ENCODE results near the gene PPOX.

PPOX gene

GRCh38 chr1:161133220-161133740 lies 32.9 kb upstream of the PPOX start:
- Histone ChIP-seq H3K36me3 (ENCODE audit: insufficient read depth, low read length) (peaks cover 11% of the 10 kb centered on the region; the same call in 1 of the 2 replicates), H3K4me1 (ENCODE audit: insufficient read depth, low read length) (peaks cover 8% of the 10 kb centered on the region; the same call in 1 of the 2 replicates), H3K9ac (ENCODE audit: low read depth, low read length) (peak overlapping the region; percentile 76), H3K9me3 (ENCODE audit: control insufficient read depth, insufficient read depth, low read length) (no peaks in the 10 kb centered on the region)

- Histone ChIP-seq H3K36me3 (ENCODE audit: insufficient read depth, low read length) (no peaks in the 10 kb centered on the region), H3K9ac (ENCODE audit: low read depth, low read length) (no peak overlapping the region)
Observed at GRCh38 chr1:161137881-161138280, 28.3 kb upstream of the PPOX start.

GRCh38 chr1:161138431-161138830 lies 27.8 kb upstream of the PPOX start:
- no peak overlapping the region for H3K9ac ChIP-seq (ENCODE audit: low read depth, low read length)
- no peaks in the 10 kb centered on the region for H3K4me1 ChIP-seq (ENCODE audit: insufficient read depth, low read length)
- no peaks in the 10 kb centered on the region for H3K9me3 ChIP-seq (ENCODE audit: control insufficient read depth, insufficient read depth, low read length)
- H3K36me3 ChIP-seq (ENCODE audit: insufficient read depth, low read length): no peaks in the 10 kb centered on the region

More at GRCh38 chr1:161137881-161138280, 28.3 kb upstream of the PPOX start:
- no peaks in the 10 kb centered on the region for H3K9me3 ChIP-seq (ENCODE audit: control insufficient read depth, insufficient read depth, low read length)
- no peaks in the 10 kb centered on the region for H3K4me1 ChIP-seq (ENCODE audit: insufficient read depth, low read length)

- Histone ChIP-seq H3K36me3 (ENCODE audit: insufficient read depth, low read length) (no peaks in the 10 kb centered on the region), H3K9me3 (ENCODE audit: control insufficient read depth, insufficient read depth, low read length) (no peaks in the 10 kb centered on the region), H3K9ac (ENCODE audit: low read depth, low read length) (no peak overlapping the region), H3K4me1 (ENCODE audit: insufficient read depth, low read length) (no peaks in the 10 kb centered on the region)
Observed at GRCh38 chr1:161139766-161140165, 26.5 kb upstream of the PPOX start.

GRCh38 chr1:161140755-161141400 lies 25.3 kb upstream of the PPOX start:
- Histone ChIP-seq H3K9me3 (ENCODE audit: control insufficient read depth, insufficient read depth, low read length) (no peaks in the 10 kb centered on the region), H3K9ac (ENCODE audit: low read depth, low read length) (no peak overlapping the region), H3K36me3 (ENCODE audit: insufficient read depth, low read length) (no peaks in the 10 kb centered on the region), H3K4me1 (ENCODE audit: insufficient read depth, low read length) (no peaks in the 10 kb centered on the region)

- no peak overlapping the region for H3K9ac ChIP-seq (ENCODE audit: low read depth, low read length)
- no peaks in the 10 kb centered on the region for H3K9me3 ChIP-seq (ENCODE audit: control insufficient read depth, insufficient read depth, low read length)
- no peaks in the 10 kb centered on the region for H3K4me1 ChIP-seq (ENCODE audit: insufficient read depth, low read length)
- no peaks in the 10 kb centered on the region for H3K36me3 ChIP-seq (ENCODE audit: insufficient read depth, low read length)
Observed at GRCh38 chr1:161145832-161146231, 20.4 kb upstream of the PPOX start.

- Histone ChIP-seq H3K9me3 (ENCODE audit: control insufficient read depth, insufficient read depth, low read length) (no peaks in the 10 kb centered on the region), H3K4me1 (ENCODE audit: insufficient read depth, low read length) (no peaks in the 10 kb centered on the region), H3K36me3 (ENCODE audit: insufficient read depth, low read length) (no peaks in the 10 kb centered on the region), H3K9ac (ENCODE audit: low read depth, low read length) (peak overlapping the region; percentile 89; the same call in 1 of the 2 replicates)
Observed at GRCh38 chr1:161153176-161153575, 13.1 kb upstream of the PPOX start.

GRCh38 chr1:161153682-161154337 lies 12.4 kb upstream of the PPOX start, which contains the start of gene UFC1:
Gene UFC1 (plus strand): TSS chr1:161153978. CDS start chr1:161153998, 20 bp downstream.
- no peaks in the 10 kb centered on the region for H3K4me1 ChIP-seq (ENCODE audit: insufficient read depth, low read length)
- H3K9me3 ChIP-seq (ENCODE audit: control insufficient read depth, insufficient read depth, low read length): no peaks in the 10 kb centered on the region
- H3K9ac ChIP-seq (ENCODE audit: low read depth, low read length): peak within 1 kb of the TSS; percentile 89
- H3K36me3 ChIP-seq (ENCODE audit: insufficient read depth, low read length): no peaks in the 10 kb centered on the region

GRCh38 chr1:161157867-161158266 lies 8.4 kb upstream of the PPOX start:
- Histone ChIP-seq H3K36me3 (ENCODE audit: insufficient read depth, low read length) (no peaks in the 10 kb centered on the region), H3K4me1 (ENCODE audit: insufficient read depth, low read length) (no peaks in the 10 kb centered on the region), H3K9ac (ENCODE audit: low read depth, low read length) (no peak overlapping the region), H3K9me3 (ENCODE audit: control insufficient read depth, insufficient read depth, low read length) (no peaks in the 10 kb centered on the region)

- Histone ChIP-seq H3K9ac (ENCODE audit: low read depth, low read length) (peak overlapping the region; percentile 57; the same call in 1 of the 2 replicates), H3K36me3 (ENCODE audit: insufficient read depth, low read length) (no peaks in the 10 kb centered on the region), H3K4me1 (ENCODE audit: insufficient read depth, low read length) (no peaks in the 10 kb centered on the region)
Observed at GRCh38 chr1:161158316-161159010, 7.8 kb upstream of the PPOX start.

GRCh38 chr1:161159087-161159912 lies 6.9 kb upstream of the PPOX start, which contains the start of gene USP21:
Gene USP21 (plus strand): TSS chr1:161159500. CDS start chr1:161160641, 1,141 bp downstream.
- peak within 1 kb of the TSS; percentile 57 for H3K9ac ChIP-seq (ENCODE audit: low read depth, low read length)
- H3K36me3 ChIP-seq (ENCODE audit: insufficient read depth, low read length): no peaks in the 10 kb centered on the region

More at GRCh38 chr1:161158316-161159010, 7.8 kb upstream of the PPOX start:
- H3K9me3 ChIP-seq (ENCODE audit: control insufficient read depth, insufficient read depth, low read length): no peaks in the 10 kb centered on the region

GRCh38 chr1:161159913-161160243 lies 6.3 kb upstream of the PPOX start:
- H3K9ac ChIP-seq (ENCODE audit: low read depth, low read length): peak overlapping the region; percentile 57
- no peaks in the 10 kb centered on the region for H3K4me1 ChIP-seq (ENCODE audit: insufficient read depth, low read length)
- H3K36me3 ChIP-seq (ENCODE audit: insufficient read depth, low read length): no peaks in the 10 kb centered on the region
- no peaks in the 10 kb centered on the region for H3K9me3 ChIP-seq (ENCODE audit: control insufficient read depth, insufficient read depth, low read length)

More at GRCh38 chr1:161159087-161159912, 6.9 kb upstream of the PPOX start, which contains the start of gene USP21:
- no peaks in the 10 kb centered on the region for H3K4me1 ChIP-seq (ENCODE audit: insufficient read depth, low read length)
- no peaks in the 10 kb centered on the region for H3K9me3 ChIP-seq (ENCODE audit: control insufficient read depth, insufficient read depth, low read length)

GRCh38 chr1:161160671-161161145 lies 5.5 kb upstream of the PPOX start:
- no peak overlapping the region for H3K9ac ChIP-seq (ENCODE audit: low read depth, low read length)
- H3K4me1 ChIP-seq (ENCODE audit: insufficient read depth, low read length): peaks cover 4% of the 10 kb centered on the region; the same call in 1 of the 2 replicates
- H3K36me3 ChIP-seq (ENCODE audit: insufficient read depth, low read length): no peaks in the 10 kb centered on the region
- no peaks in the 10 kb centered on the region for H3K9me3 ChIP-seq (ENCODE audit: control insufficient read depth, insufficient read depth, low read length)

Data from ES-I3 (cell line).